ENCODE results near the gene ACKR4.
A peak's percentile ranks its signal among the peaks of the same experiment; 100 is the strongest.

ACKR4 gene

GRCh38 chr3:132622761-132623160, 25.7 kb downstream of the ACKR4 start:
- Histone ChIP-seq H3K4me3 (ENCODE audit: low read length) (no peak overlapping the region), H3K36me3 (ENCODE audit: control insufficient read depth, low read length) (peaks cover 22% of the 10 kb centered on the region), H4K20me1 (ENCODE audit: control insufficient read depth, insufficient read depth, low read depth, low read length) (no peaks in the 10 kb centered on the region), H3K4me1 (ENCODE audit: control insufficient read depth, low read length) (peaks cover 38% of the 10 kb centered on the region), H3K27me3 (ENCODE audit: control insufficient read depth, low read length) (no peaks in the 10 kb centered on the region), H3K4me2 (ENCODE audit: low read length) (peak overlapping the region; percentile 33), H3K9me3 (ENCODE audit: control insufficient read depth, insufficient read depth, low read length) (no peaks in the 10 kb centered on the region), H3K79me2 (ENCODE audit: control insufficient read depth, low read length) (no peaks in the 10 kb centered on the region), H3K27ac (ENCODE audit: low read depth, low read length) (no peak overlapping the region), H3K9me2 (replicated peaks; ENCODE audit: control insufficient read depth, low read length) (no peaks in the 10 kb centered on the region), H3F3A (ENCODE audit: control insufficient read depth, insufficient read depth) (peaks cover 3% of the 10 kb centered on the region; the same call in 1 of the 2 replicates)
- TF ChIP-seq, protein P1, sequence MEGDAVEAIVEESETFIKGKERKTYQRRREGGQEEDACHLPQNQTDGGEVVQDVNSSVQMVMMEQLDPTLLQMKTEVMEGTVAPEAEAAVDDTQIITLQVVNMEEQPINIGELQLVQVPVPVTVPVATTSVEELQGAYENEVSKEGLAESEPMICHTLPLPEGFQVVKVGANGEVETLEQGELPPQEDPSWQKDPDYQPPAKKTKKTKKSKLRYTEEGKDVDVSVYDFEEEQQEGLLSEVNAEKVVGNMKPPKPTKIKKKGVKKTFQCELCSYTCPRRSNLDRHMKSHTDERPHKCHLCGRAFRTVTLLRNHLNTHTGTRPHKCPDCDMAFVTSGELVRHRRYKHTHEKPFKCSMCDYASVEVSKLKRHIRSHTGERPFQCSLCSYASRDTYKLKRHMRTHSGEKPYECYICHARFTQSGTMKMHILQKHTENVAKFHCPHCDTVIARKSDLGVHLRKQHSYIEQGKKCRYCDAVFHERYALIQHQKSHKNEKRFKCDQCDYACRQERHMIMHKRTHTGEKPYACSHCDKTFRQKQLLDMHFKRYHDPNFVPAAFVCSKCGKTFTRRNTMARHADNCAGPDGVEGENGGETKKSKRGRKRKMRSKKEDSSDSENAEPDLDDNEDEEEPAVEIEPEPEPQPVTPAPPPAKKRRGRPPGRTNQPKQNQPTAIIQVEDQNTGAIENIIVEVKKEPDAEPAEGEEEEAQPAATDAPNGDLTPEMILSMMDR (IDR thresholded peaks at IDR 0.05; ENCODE audit: low read depth, low read length, poor library complexity, severe bottlenecking), result no peak
- no peak for TF ChIP-seq EZH2phosphoT487 (IDR thresholded peaks at IDR 0.05; ENCODE audit: borderline replicate concordance, low read length)

- no peak overlapping the region for H3K4me2 ChIP-seq (ENCODE audit: low read length)
- no peaks in the 10 kb centered on the region for H4K20me1 ChIP-seq (ENCODE audit: control insufficient read depth, insufficient read depth, low read depth, low read length)
- TF ChIP-seq, protein P1 (IDR thresholded peaks at IDR 0.05; ENCODE audit: low read depth, low read length, poor library complexity, severe bottlenecking), result no peak
- no peak for TF ChIP-seq EZH2phosphoT487 (IDR thresholded peaks at IDR 0.05; ENCODE audit: borderline replicate concordance, low read length)
- H3K4me3 ChIP-seq (ENCODE audit: low read length), result no peak overlapping the region
- H3F3A ChIP-seq (ENCODE audit: control insufficient read depth, insufficient read depth), result peaks cover 3% of the 10 kb centered on the region; the same call in 1 of the 2 replicates
- H3K9me2 ChIP-seq (replicated peaks; ENCODE audit: control insufficient read depth, low read length), result no peaks in the 10 kb centered on the region
- H3K79me2 ChIP-seq (ENCODE audit: control insufficient read depth, low read length), result no peaks in the 10 kb centered on the region
- H3K27ac ChIP-seq (ENCODE audit: low read depth, low read length), result no peak overlapping the region
- no peaks in the 10 kb centered on the region for H3K27me3 ChIP-seq (ENCODE audit: control insufficient read depth, low read length)
- H3K4me1 ChIP-seq (ENCODE audit: control insufficient read depth, low read length), result peaks cover 38% of the 10 kb centered on the region
- peaks cover 22% of the 10 kb centered on the region for H3K36me3 ChIP-seq (ENCODE audit: control insufficient read depth, low read length)
- H3K9me3 ChIP-seq (ENCODE audit: control insufficient read depth, insufficient read depth, low read length), result no peaks in the 10 kb centered on the region
Observed at GRCh38 chr3:132623646-132624045, 26.6 kb downstream of the ACKR4 start.

GRCh38 chr3:132624790-132625189, 27.7 kb downstream of the ACKR4 start:
- Histone ChIP-seq H3K27me3 (ENCODE audit: control insufficient read depth, low read length) (no peaks in the 10 kb centered on the region), H3K4me1 (ENCODE audit: control insufficient read depth, low read length) (peaks cover 38% of the 10 kb centered on the region), H3F3A (ENCODE audit: control insufficient read depth, insufficient read depth) (peaks cover 3% of the 10 kb centered on the region; the same call in 1 of the 2 replicates), H3K9me3 (ENCODE audit: control insufficient read depth, insufficient read depth, low read length) (no peaks in the 10 kb centered on the region), H3K9me2 (replicated peaks; ENCODE audit: control insufficient read depth, low read length) (no peaks in the 10 kb centered on the region), H3K4me3 (ENCODE audit: low read length) (no peak overlapping the region), H4K20me1 (ENCODE audit: control insufficient read depth, insufficient read depth, low read depth, low read length) (no peaks in the 10 kb centered on the region), H3K36me3 (ENCODE audit: control insufficient read depth, low read length) (peaks cover 24% of the 10 kb centered on the region), H3K79me2 (ENCODE audit: control insufficient read depth, low read length) (no peaks in the 10 kb centered on the region), H3K4me2 (ENCODE audit: low read length) (no peak overlapping the region), H3K27ac (ENCODE audit: low read depth, low read length) (peak overlapping the region; percentile 23; the same call in 1 of the 2 replicates)
- TF ChIP-seq, protein P1 (IDR thresholded peaks at IDR 0.05; ENCODE audit: low read depth, low read length, poor library complexity, severe bottlenecking), result no peak
- no peak for TF ChIP-seq EZH2phosphoT487 (IDR thresholded peaks at IDR 0.05; ENCODE audit: borderline replicate concordance, low read length)
